SIG-M5 treated with dmso at 0.1 percent for 504 hours (cell line): ENCODE data around the gene COL7A1.
"Not testable (repeated sequence)": the region's sequence is repeated elsewhere in the genome, so short reads cannot be mapped to it uniquely, and the experiment has no call there.

Experiments
- DNase-seq: peaks from one replicate; lab custom pipeline; 2025; ENCODE audit not compliant: unreplicated experiment; lab: John Stamatoyannopoulos, UW

The COL7A1 gene

DNA sequence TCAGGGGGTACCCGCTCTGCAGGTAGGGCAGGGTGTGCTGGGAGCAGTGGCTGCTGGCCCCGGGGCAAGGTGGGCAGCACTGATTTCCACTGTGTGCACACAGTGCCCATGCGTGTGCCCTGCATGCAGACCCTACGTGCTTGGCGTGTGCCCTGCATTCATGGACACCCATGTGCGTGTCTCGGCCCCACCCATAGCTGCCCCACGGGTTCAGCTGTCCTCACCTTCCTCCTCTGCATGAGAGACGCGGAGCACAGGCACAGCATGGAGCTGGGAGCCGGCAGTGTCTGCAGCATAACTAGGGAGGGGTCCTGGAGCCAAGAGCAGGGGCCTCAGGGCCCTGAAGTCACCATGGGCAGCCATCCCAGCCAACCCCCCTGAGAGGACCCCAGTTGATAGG, 29.9 kb downstream of the COL7A1 start:
- DNase-seq: no peak

DNA sequence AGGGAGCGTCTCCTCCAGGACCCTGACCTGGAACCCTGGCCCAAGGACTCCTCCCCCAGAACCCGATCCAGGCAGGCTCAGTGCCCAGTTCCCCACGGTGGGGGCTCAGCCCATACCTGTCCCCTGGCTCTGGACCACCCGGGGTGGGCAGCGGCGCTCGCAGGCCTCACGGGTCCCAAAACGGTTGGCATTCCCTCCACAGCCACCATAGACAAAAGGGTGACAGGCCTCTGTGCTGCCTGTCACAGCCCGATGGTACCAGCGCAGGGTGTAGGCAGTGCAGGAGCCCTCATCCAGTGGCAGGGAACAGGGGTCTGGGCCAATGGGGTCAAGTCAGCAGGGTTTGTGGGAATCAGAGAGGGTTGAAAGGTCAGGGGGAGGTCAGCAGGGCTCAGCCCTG, 30.5 kb downstream of the COL7A1 start:
- no peak for DNase-seq

DNA sequence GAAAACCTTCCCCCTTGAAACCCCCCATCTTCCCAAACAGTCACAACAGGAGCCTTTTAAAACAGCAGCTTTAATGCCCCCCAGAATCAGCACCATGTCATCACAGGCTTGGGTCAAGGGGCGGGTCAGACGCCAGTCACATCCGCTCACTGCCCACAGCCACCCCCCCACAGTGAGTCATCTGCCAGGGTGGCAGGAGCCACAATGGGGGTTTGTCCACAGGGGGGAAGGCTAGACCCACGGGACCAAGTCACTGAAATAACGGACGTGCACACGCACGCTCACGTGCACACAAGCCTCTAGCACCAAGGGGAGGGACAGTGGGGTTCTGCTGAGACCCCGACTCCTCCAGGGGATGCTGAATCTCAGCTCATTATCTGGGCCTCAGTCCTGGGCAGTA, 31.1 kb downstream of the COL7A1 start:
- DNase-seq: peak; percentile 52

DNA sequence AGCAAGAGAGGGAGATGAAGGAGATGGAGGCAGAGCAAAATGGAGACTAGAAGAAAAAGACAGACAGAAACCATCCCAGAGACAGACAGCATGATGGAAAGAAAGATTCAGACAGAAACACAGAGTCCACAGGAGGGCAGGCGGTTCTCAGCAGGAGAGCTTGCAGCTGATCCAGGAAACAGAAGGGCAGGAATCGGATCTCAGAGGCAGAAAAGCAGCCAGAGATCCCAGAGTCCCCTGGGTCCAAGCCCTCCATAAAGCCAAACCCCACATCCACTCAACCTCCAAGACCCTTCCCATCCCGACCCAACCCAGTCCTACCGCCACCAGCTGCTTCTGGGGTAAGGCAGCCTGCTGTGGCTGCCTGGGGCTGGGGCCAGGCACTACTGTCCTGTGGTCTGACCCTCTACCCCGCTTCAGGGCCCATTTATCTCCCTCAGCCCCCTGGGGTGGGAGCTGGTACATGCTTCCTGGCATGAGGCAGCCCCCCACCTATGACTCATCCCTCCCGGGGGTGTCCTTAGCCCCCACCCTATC, 31.7 kb downstream of the COL7A1 start, which contains the start of gene UCN2:
Gene UCN2, minus strand, starts transcription at position 400 of the 537 bp plus-strand sequence. CDS start 657 bp downstream, outside the sequence.
- DNase-seq: no peak

DNA sequence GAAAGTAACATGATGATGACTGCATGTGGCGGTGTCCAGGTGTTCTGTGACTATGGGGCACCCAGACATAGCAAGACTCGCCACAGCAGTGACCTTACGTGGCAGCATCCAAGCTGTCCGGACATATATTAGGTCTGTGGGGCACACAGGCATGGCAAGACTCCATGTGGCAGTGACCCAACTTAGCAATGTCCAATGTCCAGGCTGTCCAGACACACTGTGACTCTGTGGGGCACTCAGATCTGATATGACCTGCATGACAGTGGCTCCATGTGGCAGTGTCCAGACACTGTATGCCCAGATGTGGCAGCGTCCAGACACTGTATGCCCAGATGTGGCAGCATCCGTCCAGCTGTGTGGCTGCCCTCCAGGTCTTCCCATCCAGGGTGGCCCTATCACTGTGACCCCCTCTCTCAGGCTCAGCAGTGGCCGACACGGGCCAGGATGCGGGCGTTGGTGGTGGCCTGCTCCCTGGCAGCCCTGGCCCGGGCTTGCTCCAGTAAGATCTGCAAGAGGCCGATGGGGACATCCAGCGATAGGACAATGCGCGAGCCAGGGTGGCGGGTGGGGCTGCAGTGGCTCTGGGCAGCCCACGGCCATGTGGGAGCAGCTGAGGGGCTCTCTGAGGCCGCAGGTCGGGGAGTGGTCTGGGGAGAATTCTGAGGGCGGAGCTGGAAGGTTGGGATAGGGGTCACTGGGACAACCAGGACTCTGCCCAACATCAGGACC, 32.6 kb downstream of the COL7A1 start:
- DNase-seq: no peak

DNA sequence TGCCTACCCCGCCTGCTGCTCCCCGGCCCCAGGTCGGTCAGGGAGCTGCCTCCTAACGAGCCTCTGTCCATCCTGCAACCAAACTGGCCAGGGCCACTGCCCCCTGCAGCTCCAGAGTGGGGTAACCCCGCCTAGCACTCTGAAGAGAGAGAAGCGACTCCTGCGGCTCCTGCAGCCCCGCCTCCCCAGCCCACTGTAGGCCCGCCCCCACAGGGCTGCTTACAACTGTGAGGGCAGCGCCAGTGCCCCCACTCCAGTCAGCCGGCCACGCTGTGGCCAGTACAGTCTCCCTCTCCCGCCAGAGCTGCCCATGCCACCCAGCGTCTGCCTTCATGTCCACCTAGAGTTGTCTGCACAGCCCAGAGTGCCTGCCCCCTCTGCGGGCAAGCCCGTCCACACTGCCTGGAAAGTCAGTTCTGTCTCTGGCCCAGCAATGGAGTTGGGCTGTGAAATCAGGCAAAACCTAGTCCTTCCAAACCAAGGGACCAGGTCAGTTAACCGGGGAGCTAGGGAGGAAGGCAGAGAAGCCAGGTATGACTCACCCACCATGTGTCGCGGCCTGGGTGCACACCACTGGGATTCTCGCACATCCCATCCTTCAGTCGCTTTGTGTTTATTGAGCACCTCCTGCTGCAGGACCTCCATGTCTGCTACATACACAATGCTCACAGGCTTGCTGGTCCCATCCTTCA, 33.9 kb downstream of the COL7A1 start:
- DNase-seq: no peak

DNA sequence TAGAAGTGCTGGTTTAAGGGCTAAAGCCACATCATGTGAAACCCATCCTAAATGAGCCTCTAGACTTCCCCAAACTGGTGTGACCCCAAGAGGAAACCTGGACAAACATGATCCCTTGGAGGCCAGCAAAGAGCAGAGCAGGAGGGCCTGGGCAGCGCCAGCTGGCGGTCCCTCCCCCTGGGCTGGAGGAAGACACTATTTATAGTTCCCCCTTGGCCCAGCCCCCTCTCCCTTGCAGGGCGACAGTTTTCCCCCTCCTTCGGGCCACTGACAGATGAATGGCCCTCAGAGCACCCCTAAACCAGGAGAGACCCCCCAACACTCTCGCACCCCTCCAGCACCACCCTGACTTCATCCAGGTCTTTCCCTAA, 34.5 kb downstream of the COL7A1 start:
- no peak for DNase-seq

DNA sequence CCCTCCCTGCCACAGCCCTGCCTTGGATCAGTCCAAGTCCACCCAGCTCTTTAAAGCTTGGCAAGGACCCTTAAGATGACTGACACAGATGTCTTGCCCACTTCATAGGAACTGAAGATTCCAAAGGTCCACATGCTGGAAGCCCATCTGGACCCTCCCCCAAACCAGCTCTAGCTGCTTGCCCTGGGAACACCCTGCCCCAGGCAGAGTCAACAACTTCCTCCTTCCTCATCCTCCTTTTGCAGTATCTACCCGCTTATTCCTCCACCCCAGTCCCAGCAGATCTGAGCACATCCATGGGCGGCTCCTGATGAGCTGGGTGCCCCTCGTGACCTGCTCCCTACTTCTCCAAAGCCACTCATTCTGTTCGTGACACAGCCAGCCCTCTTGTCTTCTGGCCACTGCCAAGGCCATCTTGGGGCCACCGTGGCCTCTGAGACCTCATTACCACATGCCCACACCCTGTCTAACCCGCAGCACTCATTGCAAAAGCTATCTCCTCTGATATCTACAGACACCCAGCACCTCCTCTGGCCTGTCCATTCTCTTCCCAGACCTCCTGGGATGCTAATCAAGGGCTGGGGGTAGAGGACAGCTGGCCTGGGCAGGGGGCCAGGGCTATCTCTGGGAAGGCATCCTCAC, 36.5 kb downstream of the COL7A1 start:
- peak; percentile 80 for DNase-seq

DNA sequence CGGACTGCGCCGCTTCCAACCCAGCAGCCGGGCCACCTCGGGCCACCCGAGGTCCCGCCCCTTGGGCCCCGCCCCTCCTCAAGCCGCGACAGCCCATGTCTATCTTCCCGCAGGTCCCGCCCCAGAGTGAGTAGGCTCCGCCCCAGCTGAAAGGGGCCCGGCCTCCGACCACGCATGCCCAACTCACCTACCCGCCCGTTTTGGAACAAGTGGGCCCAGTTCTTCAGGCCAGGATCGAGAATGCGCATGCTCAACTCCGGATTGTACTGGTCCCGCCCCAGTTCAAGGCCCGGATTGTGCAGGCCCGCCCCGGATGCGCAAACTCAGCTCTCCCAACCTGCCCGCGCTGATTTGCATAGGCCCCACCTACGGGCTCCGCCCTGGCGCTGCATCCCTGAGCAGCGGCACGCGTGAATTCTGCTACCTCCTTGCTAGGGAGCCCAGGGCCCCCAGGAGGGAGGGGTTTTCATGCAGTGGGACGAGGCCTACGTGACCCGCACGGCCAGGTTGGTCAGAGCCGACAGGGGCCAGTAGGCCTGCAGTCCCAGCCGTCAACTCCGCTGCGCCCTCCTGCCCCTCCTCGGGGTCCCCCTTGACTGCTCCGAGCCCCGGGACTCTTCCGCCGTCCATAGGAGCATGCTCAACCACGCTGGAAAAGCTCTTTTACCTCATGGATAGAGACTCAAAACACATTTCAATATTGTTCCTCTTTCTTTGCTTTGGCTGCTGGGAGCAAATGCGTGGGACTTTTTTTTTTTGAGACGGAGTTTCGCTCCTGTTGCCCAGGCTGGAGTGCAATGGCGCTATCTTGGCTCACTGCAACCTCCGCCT, 38.1 kb downstream of the COL7A1 start, which contains the start of gene PFKFB4:
Gene PFKFB4, minus strand, starts transcription at position 8 of the 831 bp plus-strand sequence. CDS start 26 bp downstream, outside the sequence.
- DNase-seq: peak; percentile 99

DNA sequence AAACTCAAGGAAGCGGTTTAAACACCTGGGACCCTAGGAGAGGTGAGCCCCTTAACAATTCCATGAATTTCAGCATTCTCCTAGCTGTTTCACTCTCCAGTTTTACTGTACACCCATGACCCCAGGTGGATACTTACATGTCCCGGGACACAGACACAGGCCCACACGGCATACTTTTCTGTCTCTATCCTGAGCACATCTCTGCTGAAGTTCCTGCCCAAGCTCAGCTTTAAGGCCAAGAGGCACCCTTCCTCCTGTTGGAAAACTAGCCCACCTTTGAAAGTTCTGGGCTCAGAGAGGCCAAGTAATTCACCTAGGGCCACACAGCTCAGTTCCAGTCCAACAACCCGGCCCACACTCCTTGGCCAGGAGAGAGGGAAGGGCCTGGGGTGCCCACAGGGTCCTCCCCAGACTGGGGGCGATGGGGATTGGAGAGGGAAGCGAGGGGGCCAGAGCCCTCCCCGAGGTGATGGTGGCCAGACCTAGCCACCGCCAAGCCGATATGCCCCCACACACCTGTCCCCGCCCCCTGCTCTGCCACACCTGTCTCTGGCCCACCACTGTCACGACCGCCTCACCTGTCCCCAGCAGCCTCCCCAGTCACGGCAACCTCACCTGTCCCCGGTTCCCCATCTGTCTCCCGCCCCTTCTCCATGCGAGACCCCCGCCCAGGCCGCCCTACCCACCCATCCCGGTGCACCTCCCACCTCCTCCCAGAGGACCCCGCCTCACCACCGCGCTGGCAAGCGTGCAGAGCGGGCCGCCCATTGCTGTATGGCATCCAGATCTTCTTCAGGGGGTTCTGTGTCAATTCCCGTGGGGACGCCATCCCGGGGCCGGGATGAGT, 39.0 kb downstream of the COL7A1 start:
- DNase-seq: peak; percentile 16

DNA sequence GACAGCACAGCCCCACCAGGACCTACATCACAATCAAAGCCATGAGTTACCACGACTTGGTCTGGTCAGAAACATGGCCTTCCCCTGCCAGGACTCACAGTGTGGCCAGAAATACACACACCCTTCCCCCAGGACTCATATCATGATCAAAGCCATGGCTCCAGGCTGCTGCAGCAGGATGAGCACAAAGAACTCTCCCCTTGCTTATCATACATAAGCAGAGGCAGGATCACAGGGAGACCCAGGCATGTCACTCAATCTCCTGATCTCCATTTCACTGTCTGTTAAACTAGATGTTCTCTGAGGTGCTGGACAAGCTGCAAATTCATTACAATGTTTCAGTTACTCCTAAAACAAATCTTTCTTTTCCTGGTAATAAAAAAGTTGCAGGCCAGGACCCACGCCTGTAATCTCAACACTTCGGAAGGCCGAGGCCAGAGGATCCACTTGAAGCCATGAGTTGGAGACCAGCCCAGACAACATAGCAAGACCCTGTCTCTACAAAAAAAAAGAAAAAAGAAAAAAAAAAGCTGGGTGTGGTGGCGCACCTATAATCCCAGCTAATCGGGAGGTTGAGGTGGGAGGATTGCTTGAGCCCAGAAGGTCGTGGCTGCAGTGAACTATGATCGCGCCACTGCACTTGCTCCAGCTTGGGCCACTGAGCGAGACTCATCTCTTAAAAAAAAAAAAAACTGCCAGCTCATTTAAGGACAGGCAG, 39.7 kb downstream of the COL7A1 start:
- no peak for DNase-seq

DNA sequence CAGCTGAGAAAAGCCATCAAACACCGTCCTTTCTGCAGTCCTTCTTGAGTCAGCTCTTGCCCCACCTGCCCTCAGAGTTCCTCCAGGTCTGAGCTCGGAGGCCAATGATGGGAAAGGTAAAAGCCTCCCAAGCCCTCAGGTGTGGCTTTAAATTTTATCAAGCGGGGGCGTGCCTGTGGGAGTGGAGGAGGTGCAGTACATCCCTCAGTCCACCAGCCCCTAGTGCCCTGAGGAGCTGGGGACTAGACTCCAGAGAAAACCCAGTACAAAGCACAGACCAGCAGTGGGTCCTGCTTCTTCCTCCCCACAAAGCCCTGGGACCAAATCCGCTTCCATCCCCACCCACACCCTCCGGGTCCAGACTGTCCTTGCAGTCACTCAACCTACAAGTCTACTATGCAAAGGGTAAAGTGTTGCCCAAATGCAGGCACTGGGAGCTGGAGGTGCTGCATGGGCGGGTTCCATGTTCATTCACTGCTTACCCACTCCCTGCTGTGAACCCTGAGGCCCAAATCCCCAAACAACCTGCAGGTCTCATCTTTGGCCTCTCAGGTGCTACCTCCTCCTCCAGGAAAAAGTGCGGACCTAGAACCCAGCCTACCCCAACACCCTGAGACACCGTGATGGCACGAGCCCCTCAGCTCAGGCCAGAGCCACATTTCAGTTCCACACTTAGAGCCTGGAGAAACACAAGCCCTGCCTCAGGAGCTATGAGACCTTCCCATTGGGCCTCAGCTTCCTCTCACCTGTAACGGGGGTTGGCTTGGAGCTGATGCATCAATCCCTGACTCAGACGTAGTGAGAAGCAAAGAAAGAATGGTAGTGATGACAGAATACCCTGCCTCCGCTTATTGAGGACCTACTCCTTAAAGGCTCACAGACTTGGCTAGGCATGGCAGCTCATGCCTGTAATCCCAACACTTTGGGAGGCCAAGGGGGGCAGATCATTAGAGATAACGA, 41.0 kb downstream of the COL7A1 start:
- no peak for DNase-seq

DNA sequence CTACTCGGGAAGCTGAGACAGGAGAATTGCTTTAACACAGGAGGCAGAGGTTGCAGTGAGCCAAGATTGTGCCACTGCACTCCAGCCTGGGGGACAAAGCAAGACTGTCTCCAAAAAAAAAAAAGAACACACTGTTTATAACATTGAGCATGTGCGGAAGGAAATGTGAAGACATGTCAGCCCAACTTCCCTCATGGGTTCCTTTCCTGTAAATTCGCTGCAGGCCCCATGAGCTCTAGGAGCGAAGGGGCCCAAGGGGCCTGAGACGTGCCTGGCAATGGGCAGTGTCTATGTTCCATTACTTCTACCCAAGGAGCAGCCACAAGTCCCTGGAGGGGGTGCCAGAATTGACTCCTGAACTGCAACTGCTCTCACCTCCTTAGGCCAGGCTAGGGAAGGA, 41.8 kb downstream of the COL7A1 start:
- DNase-seq: no peak

DNA sequence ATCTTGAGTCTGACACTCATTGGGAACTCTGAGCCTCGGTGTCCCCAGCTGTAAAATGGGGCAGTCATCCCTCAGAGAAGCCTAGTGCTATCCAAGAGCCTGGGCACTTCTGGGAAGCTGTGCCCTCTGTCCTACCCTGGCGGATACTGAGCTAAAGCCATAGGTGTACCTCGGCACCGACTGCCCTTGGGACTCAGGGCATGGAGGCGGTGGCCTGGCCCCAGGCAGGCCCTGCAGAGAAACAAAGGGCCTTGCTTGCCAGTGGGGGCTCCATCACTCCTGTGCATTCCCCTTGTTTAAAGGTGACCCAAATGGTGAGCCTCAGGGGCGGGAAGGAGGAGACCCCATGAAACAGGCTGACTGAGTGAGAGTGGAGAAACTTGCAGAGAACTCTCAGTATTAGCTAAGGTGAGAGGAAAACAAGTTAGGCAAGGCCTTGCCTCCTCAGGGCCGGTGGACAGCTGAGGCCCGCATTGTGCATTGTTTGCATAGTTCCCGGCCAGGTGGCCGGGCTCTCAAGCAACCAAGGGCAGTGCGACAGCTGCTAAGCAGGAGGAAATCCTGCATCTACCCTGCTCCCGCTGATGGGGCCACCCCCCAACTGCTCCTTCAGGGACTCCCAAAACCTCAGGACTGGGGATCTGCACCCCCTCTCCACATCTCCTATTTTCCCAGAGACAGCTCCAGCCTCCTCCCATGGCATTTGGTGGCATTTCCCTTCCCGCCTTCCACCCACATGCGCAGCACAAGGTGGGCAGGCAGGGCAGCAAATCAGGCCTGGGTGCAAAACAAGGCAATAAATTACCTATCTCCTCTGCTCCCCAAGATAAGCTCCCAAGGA, 42.8 kb downstream of the COL7A1 start:
- DNase-seq: no peak

DNA sequence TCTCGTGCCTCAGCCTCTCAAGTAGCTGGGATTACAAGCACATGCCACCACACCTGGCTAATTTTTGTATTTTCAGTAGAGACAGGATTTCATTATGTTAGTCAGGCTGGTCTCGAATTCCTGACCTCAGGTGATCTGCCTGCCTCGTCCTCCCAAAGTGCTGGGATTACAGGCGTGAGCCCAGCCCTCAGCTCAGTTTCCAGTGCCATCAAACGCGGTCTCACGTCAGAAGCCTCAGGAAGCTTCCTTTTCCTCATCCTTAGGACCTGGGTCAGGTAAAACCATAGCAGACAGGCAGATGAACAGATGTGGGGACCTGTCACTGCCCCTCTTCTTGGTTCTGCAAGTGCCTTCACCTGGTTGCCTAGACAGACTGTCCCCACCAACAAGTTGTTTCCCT, 43.5 kb downstream of the COL7A1 start:
- DNase-seq: not testable (repeated sequence)

DNA sequence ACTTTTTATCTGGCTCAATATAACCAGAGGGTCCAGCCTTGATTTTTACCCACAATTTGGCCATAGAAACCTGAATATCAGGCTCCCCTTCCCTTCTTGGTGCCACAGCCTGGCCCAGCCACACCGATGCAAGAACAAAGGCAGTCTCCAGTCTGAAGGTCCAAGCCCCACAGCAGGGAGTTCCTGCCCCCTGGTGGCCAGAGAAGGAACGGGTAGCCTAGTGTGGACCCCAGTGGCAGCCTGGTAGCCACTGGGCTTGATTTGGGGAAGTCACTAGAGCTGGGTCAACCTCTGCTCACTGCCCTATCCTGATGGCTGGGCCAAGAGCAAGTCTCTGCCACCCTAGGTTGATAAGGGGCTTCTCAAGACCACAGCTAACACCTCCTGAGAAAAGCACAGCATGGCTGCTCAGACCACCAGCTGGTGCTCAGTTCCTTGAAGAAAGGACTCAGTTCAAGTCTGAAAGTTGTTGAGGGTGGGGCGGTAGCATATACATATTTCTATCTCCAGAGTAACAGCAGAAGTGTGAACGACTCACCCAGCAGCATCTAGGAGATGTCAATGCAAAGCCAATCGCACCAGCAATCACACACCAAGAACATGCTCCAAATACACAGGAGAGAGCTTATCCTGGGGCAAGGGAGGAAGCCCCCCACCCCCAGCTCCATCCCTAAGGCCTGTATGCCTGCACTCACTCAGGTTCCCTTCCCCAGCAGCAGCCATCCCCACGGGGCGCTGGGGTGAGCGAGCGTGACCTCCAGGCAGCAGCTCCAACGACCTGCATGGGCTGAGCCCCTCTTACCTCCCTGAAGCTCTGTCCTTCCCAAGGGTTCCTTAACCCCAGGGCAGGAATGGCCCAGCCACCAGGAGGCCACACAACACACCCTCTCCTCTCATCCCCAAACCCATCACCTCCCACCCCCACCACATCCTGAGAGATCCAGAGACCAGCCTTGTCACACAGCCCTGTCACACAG, 46.1 kb downstream of the COL7A1 start:
- DNase-seq: peak; percentile 76
